NT2/D1 (cell line): ENCODE data around the gene ZNF648.

Experiments
- DNase-seq: peaks from one replicate; pipeline ENCODE4 v3.0.0-alpha.2; 2011; ENCODE audit warnings: low read depth, low spot score
- H3K27me3 ChIP-seq: 2 replicates; pipeline ENCODE4 v1.6.0; 2011; ENCODE audit warnings: mild to moderate bottlenecking; ENCODE audit not compliant: insufficient read length, insufficient read depth
- H3K36me3 ChIP-seq: 2 replicates; pipeline ENCODE4 v1.6.1; 2011; ENCODE audit warnings: mild to moderate bottlenecking, low read length, mixed read lengths; ENCODE audit not compliant: insufficient read depth, insufficient read length
- H3K4me1 ChIP-seq: 2 replicates; pipeline ENCODE4 v1.5.1; 2011; ENCODE audit not compliant: insufficient read depth, insufficient read length
- H3K4me3 ChIP-seq: 2 replicates; pipeline ENCODE4 v1.5.1; 2011; ENCODE audit warnings: low read depth; ENCODE audit not compliant: insufficient read length
- H3K9ac ChIP-seq: 2 replicates; pipeline ENCODE4 v1.6.0; 2011; ENCODE audit warnings: low read depth; ENCODE audit not compliant: insufficient read length
- H3K9me3 ChIP-seq: 2 replicates; pipeline ENCODE4 v1.5.1; 2011; ENCODE audit warnings: mild to moderate bottlenecking, low read length; ENCODE audit not compliant: insufficient read depth
- SUZ12 ChIP-seq: IDR thresholded peaks from 2 replicates; pipeline ENCODE4 v1.6.1; 2011; ENCODE audit not compliant: insufficient read length, insufficient read depth; ENCODE audit errors: extremely low read depth
- YY1 ChIP-seq: IDR thresholded peaks from 2 replicates; pipeline ENCODE4 v1.6.1; 2011; ENCODE audit not compliant: insufficient read length, insufficient read depth
- ZNF274 ChIP-seq: IDR thresholded peaks from 2 replicates; pipeline ENCODE4 v1.6.1; 2011; ENCODE audit warnings: mild to moderate bottlenecking, low read depth, low read length

The ZNF648 gene

GRCh38 chr1:182069028-182069466 lies 7.5 kb upstream of the ZNF648 start:
- H3K27me3 ChIP-seq, result peaks cover 20% of the 10 kb centered on the region
- H3K9me3 ChIP-seq, result no peaks in the 10 kb centered on the region
- no peaks in the 10 kb centered on the region for H3K36me3 ChIP-seq
- H3K9ac ChIP-seq, result no peak overlapping the region
- no peak overlapping the region for H3K4me3 ChIP-seq
- H3K4me1 ChIP-seq, result no peaks in the 10 kb centered on the region
- DNase-seq, result peak; percentile 81
- TF ChIP-seq ZNF274 (no peak), SUZ12 (no peak), YY1 (no peak)

- no peaks in the 10 kb centered on the region for H3K9me3 ChIP-seq
- no peaks in the 10 kb centered on the region for H3K4me1 ChIP-seq
- H3K4me3 ChIP-seq, result no peak overlapping the region
- H3K9ac ChIP-seq, result no peak overlapping the region
- peaks cover 18% of the 10 kb centered on the region for H3K27me3 ChIP-seq
- no peak for DNase-seq
- no peak for TF ChIP-seq ZNF274
- no peak for TF ChIP-seq YY1
- no peak for TF ChIP-seq SUZ12
- no peaks in the 10 kb centered on the region for H3K36me3 ChIP-seq
Measured at GRCh38 chr1:182066934-182067333, 5.4 kb upstream of the ZNF648 start.

GRCh38 chr1:182065126-182065845 lies 3.8 kb upstream of the ZNF648 start:
- Histone ChIP-seq H3K27me3 (peaks cover 12% of the 10 kb centered on the region), H3K4me1 (no peaks in the 10 kb centered on the region), H3K36me3 (no peaks in the 10 kb centered on the region), H3K9ac (no peak overlapping the region), H3K4me3 (no peak overlapping the region), H3K9me3 (no peaks in the 10 kb centered on the region)
- DNase-seq, result no peak
- no peak for TF ChIP-seq SUZ12
- no peak for TF ChIP-seq ZNF274
- TF ChIP-seq YY1, result no peak

GRCh38 chr1:182064611-182065010 lies 3.1 kb upstream of the ZNF648 start:
- Histone ChIP-seq H3K4me1 (no peaks in the 10 kb centered on the region), H3K36me3 (no peaks in the 10 kb centered on the region), H3K27me3 (peaks cover 5% of the 10 kb centered on the region), H3K9ac (no peak overlapping the region), H3K9me3 (no peaks in the 10 kb centered on the region), H3K4me3 (no peak overlapping the region)
- DNase-seq, result no peak
- TF ChIP-seq ZNF274 (no peak), YY1 (no peak), SUZ12 (no peak)

- H3K4me1 ChIP-seq, result no peaks in the 10 kb centered on the region
- no peaks in the 10 kb centered on the region for H3K9me3 ChIP-seq
- no peak for TF ChIP-seq ZNF274
- TF ChIP-seq YY1, result no peak
- TF ChIP-seq SUZ12, result no peak
- H3K4me3 ChIP-seq, result no peak overlapping the region
- no peaks in the 10 kb centered on the region for H3K27me3 ChIP-seq
- H3K36me3 ChIP-seq, result no peaks in the 10 kb centered on the region
- DNase-seq, result no peak
- H3K9ac ChIP-seq, result no peak overlapping the region
Measured at GRCh38 chr1:182062223-182062622, 711 bp upstream of the ZNF648 start.

- Histone ChIP-seq H3K27me3 (no peaks in the 10 kb centered on the region), H3K4me1 (no peaks in the 10 kb centered on the region), H3K36me3 (no peaks in the 10 kb centered on the region), H3K9ac (no peak overlapping the region), H3K9me3 (no peaks in the 10 kb centered on the region), H3K4me3 (no peak overlapping the region)
- no peak for DNase-seq
- TF ChIP-seq ZNF274 (no peak), SUZ12 (no peak), YY1 (no peak)
Measured at GRCh38 chr1:182060877-182061276, 635 bp downstream of the ZNF648 start.

- no peaks in the 10 kb centered on the region for H3K27me3 ChIP-seq
- H3K4me3 ChIP-seq, result no peak overlapping the region
- no peak for DNase-seq
- no peaks in the 10 kb centered on the region for H3K36me3 ChIP-seq
- H3K9me3 ChIP-seq, result no peaks in the 10 kb centered on the region
- H3K9ac ChIP-seq, result no peak overlapping the region
- TF ChIP-seq YY1, result no peak
- TF ChIP-seq SUZ12, result no peak
- TF ChIP-seq ZNF274, result no peak
- H3K4me1 ChIP-seq, result no peaks in the 10 kb centered on the region
Measured at GRCh38 chr1:182059936-182060335, 1.6 kb downstream of the ZNF648 start.

GRCh38 chr1:182056601-182057366 lies 4.7 kb downstream of the ZNF648 start:
- H3K9me3 ChIP-seq, result no peaks in the 10 kb centered on the region
- no peaks in the 10 kb centered on the region for H3K27me3 ChIP-seq
- no peaks in the 10 kb centered on the region for H3K4me1 ChIP-seq
- no peaks in the 10 kb centered on the region for H3K36me3 ChIP-seq
- no peak for DNase-seq
- no peak overlapping the region for H3K9ac ChIP-seq
- no peak for TF ChIP-seq SUZ12
- TF ChIP-seq ZNF274, result no peak
- TF ChIP-seq YY1, result no peak
- no peak overlapping the region for H3K4me3 ChIP-seq
